Right atrium auricular region (tissue), 2 donors: ENCODE data around the gene KHK. TPM values are rescaled to one million over a fixed set of nuclear protein-coding genes. Genes with fewer than 3 reads are reported as not detected.

Experiments used
- DNase-seq: peaks from one replicate; pipeline ENCODE4 v3.0.0-alpha.2; 2019; ENCODE audit warnings: low spot score
- H3K27ac ChIP-seq, 2 donors: fragments of 200-600 bp; sonication (generic); 1 replicate in 1 of 2; 2 replicates in 1 of 2; pipeline ENCODE4 v1.5.1; 2016 to 2019
- H3K27me3 ChIP-seq, 2 donors: fragments of 200-600 bp; sonication (generic); one replicate each; pipeline versions ENCODE4 v1.5.1 to v1.6.0; 2017 to 2019
- H3K36me3 ChIP-seq: fragments of 200-600 bp; sonication (generic); one replicate; pipeline ENCODE4 v1.5.1; 2016
- H3K4me1 ChIP-seq, 2 donors: fragments of 200-600 bp; sonication (generic); one replicate each; pipeline versions ENCODE4 v1.5.1 to v1.6.0; 2017 to 2019
- H3K4me3 ChIP-seq, 2 donors: fragments of 200-600 bp; sonication (generic); 1 replicate in 1 of 2; 2 replicates in 1 of 2; pipeline ENCODE4 v1.5.1; 2017 to 2019; ENCODE audit warnings: mild to moderate bottlenecking in 1 of 2, moderate library complexity in 1 of 2
- H3K9me3 ChIP-seq, 2 donors: fragments of 200-600 bp; sonication (generic); one replicate each; pipeline ENCODE4 v1.5.1; 2019
- total RNA-seq, 2 donors: library from RNA; depleted of rRNA; stranded (reverse); fragments of >200 nt; gene quantifications; one replicate each; pipeline ENCODE4 v1.1.0, GENCODE V29; 2016
- TF ChIP-seq, protein P1 (sequence below), 2 donors: fragments of 200-600 bp; sonication (generic); IDR thresholded peaks; one replicate each; pipeline ENCODE4 v1.5.1; 2019; ENCODE audit warnings: antibody characterized with exemption in 2 of 2

KHK gene
- total RNA-seq, 2 donors from 2014 or later: 0.82 to 1.7 TPM

- Histone ChIP-seq H3K36me3 (peaks cover 10% of the 10 kb centered on the region), H3K4me1 (peaks cover 0 to 14% of the 10 kb centered on the region in 2 donors), H3K27ac (peak overlapping the region; percentile 92 to 98), H3K4me3 (peak overlapping the region; percentile 98 to 99), H3K9me3 (no peaks in the 10 kb centered on the region), H3K27me3 (no peaks in the 10 kb centered on the region)
- DNase-seq: peak; percentile 96
- TF ChIP-seq, protein P1, sequence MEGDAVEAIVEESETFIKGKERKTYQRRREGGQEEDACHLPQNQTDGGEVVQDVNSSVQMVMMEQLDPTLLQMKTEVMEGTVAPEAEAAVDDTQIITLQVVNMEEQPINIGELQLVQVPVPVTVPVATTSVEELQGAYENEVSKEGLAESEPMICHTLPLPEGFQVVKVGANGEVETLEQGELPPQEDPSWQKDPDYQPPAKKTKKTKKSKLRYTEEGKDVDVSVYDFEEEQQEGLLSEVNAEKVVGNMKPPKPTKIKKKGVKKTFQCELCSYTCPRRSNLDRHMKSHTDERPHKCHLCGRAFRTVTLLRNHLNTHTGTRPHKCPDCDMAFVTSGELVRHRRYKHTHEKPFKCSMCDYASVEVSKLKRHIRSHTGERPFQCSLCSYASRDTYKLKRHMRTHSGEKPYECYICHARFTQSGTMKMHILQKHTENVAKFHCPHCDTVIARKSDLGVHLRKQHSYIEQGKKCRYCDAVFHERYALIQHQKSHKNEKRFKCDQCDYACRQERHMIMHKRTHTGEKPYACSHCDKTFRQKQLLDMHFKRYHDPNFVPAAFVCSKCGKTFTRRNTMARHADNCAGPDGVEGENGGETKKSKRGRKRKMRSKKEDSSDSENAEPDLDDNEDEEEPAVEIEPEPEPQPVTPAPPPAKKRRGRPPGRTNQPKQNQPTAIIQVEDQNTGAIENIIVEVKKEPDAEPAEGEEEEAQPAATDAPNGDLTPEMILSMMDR (IDR thresholded peaks at IDR 0.05): peak; percentile 20 to 55
Measured at GRCh38 chr2:27050281-27050995, 36.1 kb upstream of the KHK start.

DNA sequence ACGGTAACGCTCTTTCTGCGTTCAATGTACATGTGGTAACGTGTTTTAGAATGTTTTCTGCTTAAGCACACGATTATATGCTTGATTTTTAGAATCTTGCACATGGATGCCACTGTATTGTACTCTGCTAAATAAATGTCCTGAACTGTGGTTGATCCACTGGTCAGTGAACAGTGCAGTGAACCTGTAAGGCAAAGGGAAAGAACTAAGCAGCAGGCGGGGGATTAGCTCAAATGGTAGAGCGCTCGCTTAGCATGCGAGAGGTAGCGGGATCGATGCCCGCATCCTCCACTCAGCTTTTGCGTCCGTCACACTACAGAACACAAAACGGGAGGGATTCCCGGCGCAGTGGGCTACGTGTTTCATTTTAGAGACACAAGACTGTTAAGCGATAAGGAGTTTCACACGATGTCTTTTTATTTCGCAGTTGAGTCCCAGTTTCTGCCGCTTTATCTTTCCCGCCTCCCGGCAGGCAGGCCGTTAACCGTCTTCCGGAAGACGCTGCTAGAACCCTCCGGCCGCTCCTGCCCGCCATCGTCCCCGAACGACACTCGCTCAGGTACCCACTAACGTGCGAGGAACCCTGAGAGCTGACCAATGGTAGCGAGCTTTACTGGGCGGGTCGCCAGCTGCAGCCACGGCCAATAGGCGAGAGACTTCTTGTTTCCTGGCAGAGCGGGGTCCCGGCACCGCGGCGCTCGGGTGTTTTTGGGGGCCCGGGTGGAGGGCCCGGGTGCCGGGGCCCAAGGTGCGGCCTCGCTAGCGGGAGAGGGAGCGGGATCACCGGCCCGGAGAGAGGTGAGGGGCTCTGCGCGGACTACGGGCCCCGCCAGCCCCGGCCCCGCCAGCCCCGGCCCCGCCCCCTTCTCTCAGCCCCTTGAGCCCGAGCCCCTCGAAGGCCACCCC, 35.3 kb upstream of the KHK start, which contains the start of gene AGBL5:
AGBL5 (plus strand) TSS at position 673 of the 906 bp plus-strand sequence. CDS start 1,291 bp downstream, outside the sequence.
- H3K27me3 ChIP-seq: no peaks in the 10 kb centered on the region
- H3K27ac ChIP-seq: peak within 1 kb of the TSS; percentile 92 to 98
- H3K4me3 ChIP-seq: peak within 1 kb of the TSS; percentile 98 to 99
- peaks cover 17% of the 10 kb centered on the region for H3K36me3 ChIP-seq
- no peaks in the 10 kb centered on the region for H3K9me3 ChIP-seq
- peak; percentile 97 for DNase-seq
- TF ChIP-seq, protein P1 (IDR thresholded peaks at IDR 0.05): no peak
- peaks cover 0 to 14% of the 10 kb centered on the region in 2 donors for H3K4me1 ChIP-seq

DNA sequence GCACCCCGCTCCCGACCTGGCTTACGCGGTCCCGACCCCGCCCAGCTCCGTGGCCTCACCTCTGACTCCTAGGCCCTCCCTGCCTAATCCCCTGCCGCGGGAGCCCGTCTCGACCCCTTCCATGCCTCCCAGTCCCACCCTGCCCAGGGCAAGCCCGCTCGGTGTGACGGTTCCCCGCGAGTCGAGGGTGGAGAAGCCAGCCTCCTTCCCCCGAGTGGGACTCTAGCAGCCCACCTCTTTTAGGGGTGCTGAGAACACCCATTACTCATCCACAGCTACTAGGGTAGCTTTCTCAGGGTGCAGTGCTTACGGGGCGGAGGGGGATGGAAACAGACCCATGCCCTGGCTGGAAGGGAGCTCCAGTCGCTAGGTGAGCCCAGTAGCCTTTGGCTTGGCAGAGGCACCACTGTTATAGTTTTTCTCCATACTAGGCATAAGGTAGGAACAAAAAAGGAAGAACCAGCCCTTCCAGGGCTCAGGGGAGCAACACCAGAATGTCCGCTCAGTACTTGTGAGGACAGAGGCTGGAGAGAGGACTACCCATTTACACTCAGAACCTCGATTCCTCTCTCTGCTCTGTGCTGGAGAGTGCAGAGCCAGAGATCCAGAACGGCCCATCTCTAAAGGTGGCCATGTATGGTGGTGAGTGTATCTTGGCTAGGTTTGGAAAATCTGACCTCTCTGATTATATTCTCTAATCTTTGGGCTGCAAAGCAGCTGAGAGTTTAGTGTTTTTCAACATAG, 34.5 kb upstream of the KHK start:
- H3K36me3 ChIP-seq: peaks cover 17% of the 10 kb centered on the region
- no peak for DNase-seq
- H3K4me1 ChIP-seq: peaks cover 0 to 14% of the 10 kb centered on the region in 2 donors
- no peaks in the 10 kb centered on the region for H3K9me3 ChIP-seq
- peak overlapping the region; percentile 92 to 98 for H3K27ac ChIP-seq
- peak overlapping the region; percentile 98 to 99 for H3K4me3 ChIP-seq
- no peaks in the 10 kb centered on the region for H3K27me3 ChIP-seq
- TF ChIP-seq, protein P1 (IDR thresholded peaks at IDR 0.05): no peak

DNA sequence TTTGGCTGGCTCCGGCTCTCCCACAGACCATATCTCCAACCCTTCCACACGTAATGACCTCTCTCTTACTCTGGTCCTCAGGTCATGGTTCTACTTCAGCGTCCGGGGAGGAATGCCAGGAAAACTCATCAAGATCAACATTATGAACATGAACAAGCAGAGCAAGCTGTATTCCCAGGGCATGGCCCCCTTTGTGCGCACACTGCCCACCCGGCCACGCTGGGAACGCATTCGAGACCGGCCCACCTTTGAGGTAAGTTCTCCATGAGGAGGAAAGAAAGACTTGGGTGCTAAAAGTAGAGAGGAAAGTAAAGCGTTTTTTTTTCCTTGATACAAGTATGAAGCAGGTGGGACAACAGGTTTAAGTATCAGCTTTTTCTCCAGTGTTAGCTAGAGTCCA, 33.3 kb upstream of the KHK start:
- H3K4me3 ChIP-seq: no peak overlapping the region
- TF ChIP-seq, protein P1 (IDR thresholded peaks at IDR 0.05): no peak
- H3K36me3 ChIP-seq: peaks cover 17% of the 10 kb centered on the region
- no peak for DNase-seq
- H3K27ac ChIP-seq: no peak overlapping the region
- H3K4me1 ChIP-seq: peaks cover 0 to 14% of the 10 kb centered on the region in 2 donors
- no peaks in the 10 kb centered on the region for H3K9me3 ChIP-seq
- no peaks in the 10 kb centered on the region for H3K27me3 ChIP-seq

- Histone ChIP-seq H3K9me3 (no peaks in the 10 kb centered on the region), H3K27ac (no peak overlapping the region), H3K27me3 (no peaks in the 10 kb centered on the region), H3K36me3 (peaks cover 17% of the 10 kb centered on the region), H3K4me1 (peaks cover 0 to 14% of the 10 kb centered on the region in 2 donors), H3K4me3 (no peak overlapping the region)
- no peak for DNase-seq
- TF ChIP-seq, protein P1 (IDR thresholded peaks at IDR 0.05): no peak
Measured at GRCh38 chr2:27053776-27054175, 32.8 kb upstream of the KHK start.
